Suprapubic skin (tissue), 4 donors: ENCODE measurements around the gene ILRUN.

Experiments used
- EP300 ChIP-seq: sonication (generic); formaldehyde crosslinking; IDR thresholded peaks from one replicate; pipeline ENCODE4 v1.6.1; 2017; ENCODE audit warnings: antibody characterized with exemption
- POLR2A ChIP-seq, 2 donors: fragments of 450-650 bp; IDR thresholded peaks; one replicate each; pipeline ENCODE4 v1.6.1; 2017; ENCODE audit warnings: antibody characterized with exemption in 2 of 2, mild to moderate bottlenecking in 2 of 2, moderate library complexity in 2 of 2
- POLR2AphosphoS5 ChIP-seq, 3 donors: sonication (generic); formaldehyde crosslinking; IDR thresholded peaks; one replicate each; pipeline ENCODE4 v1.6.1; 2017; ENCODE audit warnings: antibody characterized with exemption in 3 of 3
- TF ChIP-seq, protein P1 (sequence below), 2 donors: fragments of 200-600 bp in 1 of 2; fragments of 450-650 bp in 1 of 2; sonication (generic) in 1 of 2; IDR thresholded peaks; one replicate each; pipeline ENCODE4 v1.5.1; 2016 to 2019; ENCODE audit warnings: antibody characterized with exemption in 2 of 2, mild to moderate bottlenecking in 1 of 2, moderate library complexity in 1 of 2

DNA sequence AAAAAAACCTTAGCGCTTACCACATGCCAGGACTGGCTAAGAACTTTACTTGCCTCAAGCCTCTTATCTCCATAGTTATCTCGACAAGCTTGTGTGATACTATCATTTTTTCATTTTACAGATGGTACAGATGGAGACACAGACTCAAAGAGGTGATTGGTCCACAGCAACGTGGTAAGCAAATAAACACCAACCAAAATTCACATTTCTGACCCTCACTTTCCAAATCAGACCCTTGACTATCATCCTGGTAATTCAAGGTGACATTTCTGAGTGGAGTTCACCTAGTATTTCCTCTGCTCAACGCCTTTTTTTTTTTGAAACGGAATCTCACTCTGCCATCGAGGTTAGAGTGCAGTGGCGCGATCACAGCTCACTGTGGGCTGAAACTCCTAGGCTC is 25.9 kb upstream of the ILRUN start:
- TF ChIP-seq POLR2AphosphoS5 (IDR thresholded peaks at IDR 0.05): no peak
- TF ChIP-seq, protein P1, sequence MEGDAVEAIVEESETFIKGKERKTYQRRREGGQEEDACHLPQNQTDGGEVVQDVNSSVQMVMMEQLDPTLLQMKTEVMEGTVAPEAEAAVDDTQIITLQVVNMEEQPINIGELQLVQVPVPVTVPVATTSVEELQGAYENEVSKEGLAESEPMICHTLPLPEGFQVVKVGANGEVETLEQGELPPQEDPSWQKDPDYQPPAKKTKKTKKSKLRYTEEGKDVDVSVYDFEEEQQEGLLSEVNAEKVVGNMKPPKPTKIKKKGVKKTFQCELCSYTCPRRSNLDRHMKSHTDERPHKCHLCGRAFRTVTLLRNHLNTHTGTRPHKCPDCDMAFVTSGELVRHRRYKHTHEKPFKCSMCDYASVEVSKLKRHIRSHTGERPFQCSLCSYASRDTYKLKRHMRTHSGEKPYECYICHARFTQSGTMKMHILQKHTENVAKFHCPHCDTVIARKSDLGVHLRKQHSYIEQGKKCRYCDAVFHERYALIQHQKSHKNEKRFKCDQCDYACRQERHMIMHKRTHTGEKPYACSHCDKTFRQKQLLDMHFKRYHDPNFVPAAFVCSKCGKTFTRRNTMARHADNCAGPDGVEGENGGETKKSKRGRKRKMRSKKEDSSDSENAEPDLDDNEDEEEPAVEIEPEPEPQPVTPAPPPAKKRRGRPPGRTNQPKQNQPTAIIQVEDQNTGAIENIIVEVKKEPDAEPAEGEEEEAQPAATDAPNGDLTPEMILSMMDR (IDR thresholded peaks at IDR 0.05): no peak
- TF ChIP-seq POLR2A (IDR thresholded peaks at IDR 0.05): no peak
- TF ChIP-seq EP300: no peak
